OCI-LY7 (cell line): ENCODE data around the gene CXCL14. TPM values are rescaled to one million over a fixed set of nuclear protein-coding genes. Genes with fewer than 3 reads are reported as not detected.

Experiments
- BruUV-seq: library from RNA; stranded (reverse); fragments of 400-500 nt; replicated peaks from 2 replicates; lab custom pipeline; 2021; lab: Mats Ljungman, UMichigan
- CTCF ChIA-PET: fragments of 300-600 bp; sonication (Branson Sonifier 250); formaldehyde crosslinking; loops from one replicate; lab custom pipeline; 2022; ENCODE audit warnings: antibody characterized with exemption; ENCODE audit not compliant: unreplicated experiment; lab: Charles Lee
- POLR2A ChIA-PET: fragments of 300-600 bp; sonication (Branson Sonifier 250); formaldehyde crosslinking; loops from one replicate; lab custom pipeline; 2022; ENCODE audit warnings: antibody characterized with exemption; lab: Charles Lee
- DNase-seq: peaks from one replicate; pipeline ENCODE4 v3.0.0-alpha.2; 2015; ENCODE audit warnings: low spot score
- H2AFZ ChIP-seq: fragments of 200-600 bp; sonication (generic), shearing (Covaris generic); 2 replicates; pipeline ENCODE4 v1.6.1; 2014; ENCODE audit warnings: mild to moderate bottlenecking, antibody characterized with exemption, low read length, moderate library complexity
- H3K27ac ChIP-seq: fragments of 200-600 bp; sonication (generic); 2 replicates; pipeline ENCODE4 v1.5.1; 2014; ENCODE audit warnings: mixed run types, low read depth, mild to moderate bottlenecking, moderate library complexity, low read length, inconsistent platforms; ENCODE audit not compliant: poor library complexity, severe bottlenecking
- H3K36me3 ChIP-seq: fragments of 200-600 bp; sonication (generic); 2 replicates; pipeline ENCODE4 v1.6.1; 2014; ENCODE audit warnings: mild to moderate bottlenecking, antibody characterized with exemption, low read length, moderate library complexity, mixed read lengths; ENCODE audit not compliant: insufficient read depth
- H3K4me1 ChIP-seq: fragments of 200-600 bp; sonication (generic); 2 replicates; pipeline ENCODE4 v1.5.1; 2014; ENCODE audit warnings: mild to moderate bottlenecking, low read length; ENCODE audit not compliant: insufficient read depth, poor library complexity, severe bottlenecking
- H3K4me2 ChIP-seq: fragments of 200-600 bp; sonication (generic); 2 replicates; pipeline ENCODE4 v1.6.1; 2014; ENCODE audit warnings: mild to moderate bottlenecking, low read length
- H3K4me3 ChIP-seq: fragments of 200-600 bp; sonication (generic); 2 replicates; pipeline ENCODE4 v1.5.1; 2014; ENCODE audit warnings: mild to moderate bottlenecking, low read depth, low read length; ENCODE audit not compliant: poor library complexity, severe bottlenecking
- H3K79me2 ChIP-seq: fragments of 200-600 bp; sonication (generic); 2 replicates; pipeline ENCODE4 v1.6.1; 2016; ENCODE audit warnings: low read depth, mild to moderate bottlenecking, low read length, moderate library complexity, mixed read lengths; ENCODE audit not compliant: insufficient read depth
- H3K9me2 ChIP-seq: fragments of 200-600 bp; sonication (generic); 2 replicates; pipeline ENCODE4 v1.6.1; 2016; ENCODE audit warnings: mild to moderate bottlenecking, low read length, mixed read lengths; ENCODE audit not compliant: insufficient read depth
- H3K9me3 ChIP-seq: fragments of 200-600 bp; sonication (generic); 2 replicates; pipeline ENCODE4 v1.6.1; 2014; ENCODE audit warnings: mild to moderate bottlenecking, mixed run types, low read length, mixed read lengths
- H4K20me1 ChIP-seq: fragments of 200-600 bp; sonication (generic); 2 replicates; pipeline ENCODE4 v1.6.1; 2014; ENCODE audit warnings: mild to moderate bottlenecking, antibody characterized with exemption, low read length, moderate library complexity, mixed read lengths; ENCODE audit not compliant: insufficient read depth
- EZH2phosphoT487 ChIP-seq: fragments of 200-600 bp; sonication (generic); IDR thresholded peaks from 2 replicates; pipeline ENCODE4 v1.6.1; 2018; ENCODE audit warnings: low read depth, borderline replicate concordance, mild to moderate bottlenecking, mixed run types, antibody characterized with exemption, low read length, moderate library complexity, mixed read lengths
- intact Hi-C: fragments of 100-400 bp; cut with micrococcal nuclease; formaldehyde crosslinking; loops from one replicate; pipeline ENCODE4 v1.10.0; 2022; ENCODE audit not compliant: unreplicated experiment
- total RNA-seq, 2 experiments: library from RNA; depleted of rRNA in 1 of 2; stranded (reverse); fragments of >200 nt in 1 of 2; shearing (Covaris generic) in 1 of 2; gene quantifications; 2 replicates each; pipeline ENCODE4 v1.2.3, GENCODE V29; 2014 to 2022
- TF ChIP-seq, protein P1 (sequence below): fragments of 200-600 bp; sonication (generic); conservative IDR thresholded peaks from 2 replicates; pipeline ENCODE4 v1.5.1; 2014; ENCODE audit warnings: mild to moderate bottlenecking, antibody characterized with exemption, low read length, moderate library complexity, mixed read lengths

CXCL14 gene
- total RNA-seq, 2 experiments from 2014 or later: not detected

DNA sequence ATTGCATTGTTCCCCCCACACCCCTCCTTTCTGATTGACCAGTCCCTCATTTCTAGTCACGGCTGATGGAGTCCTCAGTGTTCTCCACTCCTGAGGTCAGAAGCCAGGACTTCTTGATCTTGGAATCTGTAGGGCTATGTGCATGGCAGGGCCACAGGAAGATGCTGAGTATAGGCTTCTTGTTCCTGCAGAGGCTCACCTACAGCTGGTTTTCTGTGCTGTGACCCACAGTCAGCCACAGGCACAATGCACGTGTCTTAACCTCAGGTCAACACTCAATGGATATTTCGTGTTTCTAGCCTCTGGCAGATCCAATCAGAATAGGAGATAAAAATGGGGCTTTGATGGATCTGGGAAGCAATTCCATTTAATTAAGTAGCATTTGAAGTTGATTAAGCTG is 14.3 kb upstream of the CXCL14 start:
- H3K79me2 ChIP-seq: no peaks in the 10 kb centered on the region
- intact Hi-C loops: no loop called here
- H3K27ac ChIP-seq: no peak overlapping the region
- H3K4me3 ChIP-seq: no peak overlapping the region
- no TSS peak for BruUV-seq
- H3K9me3 ChIP-seq: no peaks in the 10 kb centered on the region
- no peak for DNase-seq
- CTCF ChIA-PET: no interaction called here
- H3K4me1 ChIP-seq: no peaks in the 10 kb centered on the region
- no peaks in the 10 kb centered on the region for H3K36me3 ChIP-seq
- H4K20me1 ChIP-seq: no peaks in the 10 kb centered on the region; the same call in 1 of the 2 replicates
- TF ChIP-seq, protein P1, sequence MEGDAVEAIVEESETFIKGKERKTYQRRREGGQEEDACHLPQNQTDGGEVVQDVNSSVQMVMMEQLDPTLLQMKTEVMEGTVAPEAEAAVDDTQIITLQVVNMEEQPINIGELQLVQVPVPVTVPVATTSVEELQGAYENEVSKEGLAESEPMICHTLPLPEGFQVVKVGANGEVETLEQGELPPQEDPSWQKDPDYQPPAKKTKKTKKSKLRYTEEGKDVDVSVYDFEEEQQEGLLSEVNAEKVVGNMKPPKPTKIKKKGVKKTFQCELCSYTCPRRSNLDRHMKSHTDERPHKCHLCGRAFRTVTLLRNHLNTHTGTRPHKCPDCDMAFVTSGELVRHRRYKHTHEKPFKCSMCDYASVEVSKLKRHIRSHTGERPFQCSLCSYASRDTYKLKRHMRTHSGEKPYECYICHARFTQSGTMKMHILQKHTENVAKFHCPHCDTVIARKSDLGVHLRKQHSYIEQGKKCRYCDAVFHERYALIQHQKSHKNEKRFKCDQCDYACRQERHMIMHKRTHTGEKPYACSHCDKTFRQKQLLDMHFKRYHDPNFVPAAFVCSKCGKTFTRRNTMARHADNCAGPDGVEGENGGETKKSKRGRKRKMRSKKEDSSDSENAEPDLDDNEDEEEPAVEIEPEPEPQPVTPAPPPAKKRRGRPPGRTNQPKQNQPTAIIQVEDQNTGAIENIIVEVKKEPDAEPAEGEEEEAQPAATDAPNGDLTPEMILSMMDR: no peak
- TF ChIP-seq EZH2phosphoT487: no peak
- H2AFZ ChIP-seq: no peak overlapping the region
- POLR2A ChIA-PET: no interaction called here
- no peak overlapping the region for H3K4me2 ChIP-seq
- no peaks in the 10 kb centered on the region for H3K9me2 ChIP-seq

DNA sequence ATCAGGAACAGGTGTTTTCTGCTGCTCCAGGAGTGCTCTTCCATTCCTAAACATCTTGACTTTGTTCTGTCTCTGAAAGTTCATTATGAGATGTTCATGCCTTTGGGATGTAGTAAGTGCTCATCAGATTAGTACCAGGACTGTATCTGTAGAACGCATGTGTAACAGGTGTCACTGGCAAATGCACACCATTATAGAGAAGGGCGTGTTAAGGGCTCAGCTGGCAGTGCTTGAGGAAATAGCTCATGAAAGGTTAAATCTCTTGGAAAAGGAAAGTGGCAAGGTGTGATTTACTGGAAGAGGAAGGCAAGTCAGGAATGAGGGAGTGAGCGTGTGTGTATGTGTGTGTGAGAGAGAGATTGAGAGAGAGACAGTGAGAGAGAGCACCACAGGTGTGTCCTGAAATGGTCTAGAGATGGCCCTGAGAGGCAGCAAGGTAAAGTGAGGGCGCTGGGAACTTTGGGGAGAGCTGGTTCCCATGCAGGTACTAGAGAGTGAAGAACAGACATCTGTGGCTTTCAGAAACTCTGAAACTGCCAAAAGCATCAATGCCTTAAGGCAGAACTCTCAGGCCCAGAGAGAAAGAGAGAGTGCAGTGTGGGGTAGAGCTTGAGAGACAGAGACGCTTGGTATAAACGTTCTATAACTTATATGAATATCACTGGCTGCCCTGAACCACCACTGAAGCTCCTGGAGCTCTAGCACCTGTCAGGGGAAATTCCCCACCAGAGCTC is 13.7 kb upstream of the CXCL14 start:
- ChIA-PET POLR2A (interaction anchor here (0.7 kb wide), 1 partner anchor 791 kb away, joined by 3 read pairs; no protein-coding TSS in a partner anchor), CTCF (no interaction called here)
- TF ChIP-seq EZH2phosphoT487: no peak
- TF ChIP-seq, protein P1: no peak
- no TSS peak for BruUV-seq
- Histone ChIP-seq H2AFZ (no peak overlapping the region), H3K9me3 (no peaks in the 10 kb centered on the region), H4K20me1 (no peaks in the 10 kb centered on the region; the same call in 1 of the 2 replicates), H3K27ac (no peak overlapping the region), H3K36me3 (no peaks in the 10 kb centered on the region), H3K79me2 (no peaks in the 10 kb centered on the region), H3K9me2 (no peaks in the 10 kb centered on the region), H3K4me3 (no peak overlapping the region), H3K4me2 (no peak overlapping the region), H3K4me1 (no peaks in the 10 kb centered on the region)
- intact Hi-C loops: no loop called here
- no peak for DNase-seq

DNA sequence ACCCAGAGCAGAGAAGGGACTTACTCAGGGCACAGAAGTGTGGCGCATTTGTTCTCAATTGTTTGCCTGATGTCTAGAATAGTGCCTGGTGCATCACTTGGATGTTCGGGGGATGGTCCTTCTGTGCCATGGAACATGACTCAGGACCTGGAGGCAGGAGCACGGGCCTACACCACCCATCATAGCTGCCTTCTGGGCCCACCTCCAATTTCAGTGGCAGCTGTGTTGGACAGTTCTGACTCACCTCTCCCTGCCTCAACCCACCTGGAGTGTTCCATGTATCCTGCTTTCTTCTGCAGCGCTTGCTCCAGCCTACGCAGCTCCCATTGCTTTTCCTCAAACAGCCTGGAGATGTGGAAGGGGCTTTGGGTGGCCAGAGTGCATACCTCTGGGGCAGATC is 12.5 kb upstream of the CXCL14 start:
- intact Hi-C loops: no loop called here
- no peaks in the 10 kb centered on the region; the same call in 1 of the 2 replicates for H4K20me1 ChIP-seq
- H3K27ac ChIP-seq: no peak overlapping the region
- H3K4me3 ChIP-seq: no peak overlapping the region
- CTCF ChIA-PET: no interaction called here
- TF ChIP-seq, protein P1: no peak
- no peak for TF ChIP-seq EZH2phosphoT487
- no peaks in the 10 kb centered on the region for H3K9me3 ChIP-seq
- H3K36me3 ChIP-seq: no peaks in the 10 kb centered on the region
- H3K9me2 ChIP-seq: no peaks in the 10 kb centered on the region
- BruUV-seq: no TSS peak
- no peak overlapping the region for H3K4me2 ChIP-seq
- POLR2A ChIA-PET: no interaction called here
- no peaks in the 10 kb centered on the region for H3K79me2 ChIP-seq
- no peak overlapping the region for H2AFZ ChIP-seq
- DNase-seq: no peak
- H3K4me1 ChIP-seq: no peaks in the 10 kb centered on the region
